IMR-90 (cell line): ENCODE data around the gene ARFIP1. TPM values are rescaled to one million over a fixed set of nuclear protein-coding genes. Genes with fewer than 3 reads are reported as not detected.

Experiments
- ATAC-seq: fragments of 200-7000 bp; cut with Tn5 transposase; 2 replicates; pipeline ENCODE4 v1.9.1; 2020; ENCODE audit warnings: low read depth, mild to moderate bottlenecking, moderate library complexity
- BruUV-seq: library from RNA; stranded (reverse); fragments of 400-500 nt; replicated peaks from 2 replicates; lab custom pipeline; 2021; lab: Mats Ljungman, UMichigan
- CTCF ChIA-PET: fragments of 300-600 bp; formaldehyde crosslinking; extraction: SDS; loops from one replicate; lab custom pipeline; 2021; ENCODE audit warnings: antibody characterized with exemption; lab: Yijun Ruan, JAX
- POLR2A ChIA-PET: fragments of 300-600 bp; sonication (Branson Sonifier 250); formaldehyde crosslinking; loops from one replicate; lab custom pipeline; 2022; ENCODE audit warnings: antibody characterized with exemption; ENCODE audit not compliant: unreplicated experiment; lab: Charles Lee
- DNase-seq: peaks from one replicate; pipeline ENCODE4 v3.0.0; 2013
- H2AFZ ChIP-seq: replicated peaks from 2 replicates; pipeline ENCODE3; 2013; ENCODE audit warnings: low read length, mild to moderate bottlenecking; ENCODE audit not compliant: poor library complexity
- H2AK5ac ChIP-seq: 2 replicates; pipeline ENCODE4 v1.6.1; 2013; ENCODE audit warnings: low read depth, low read length, inconsistent platforms
- H2AK9ac ChIP-seq: replicated peaks from 2 replicates; pipeline ENCODE3; 2013; ENCODE audit warnings: mild to moderate bottlenecking, low read depth, low read length, moderate library complexity; ENCODE audit not compliant: poor library complexity
- H2BK120ac ChIP-seq: 2 replicates; pipeline ENCODE4 v1.6.1; 2013; ENCODE audit warnings: low read depth, low read length, inconsistent platforms
- H2BK15ac ChIP-seq: 3 replicates; pipeline ENCODE4 v1.6.1; 2013; ENCODE audit warnings: low read depth, low read length, inconsistent platforms
- H2BK20ac ChIP-seq: 2 replicates; pipeline ENCODE4 v1.6.1; 2013; ENCODE audit warnings: low read depth, mild to moderate bottlenecking, inconsistent platforms, low read length, moderate library complexity
- H2BK5ac ChIP-seq: 2 replicates; pipeline ENCODE4 v1.6.1; 2013; ENCODE audit warnings: mild to moderate bottlenecking, low read depth, low read length, inconsistent platforms; ENCODE audit not compliant: poor library complexity, severe bottlenecking
- H3K14ac ChIP-seq: replicated peaks from 2 replicates; pipeline ENCODE4 v1.6.1; 2013; ENCODE audit warnings: low read depth, low read length, inconsistent platforms
- H3K18ac ChIP-seq: 2 replicates; pipeline ENCODE4 v1.6.1; 2013; ENCODE audit warnings: low read depth, low read length, control low read depth
- H3K23ac ChIP-seq: 2 replicates; pipeline ENCODE4 v1.6.1; 2013; ENCODE audit warnings: low read depth, low read length, inconsistent platforms
- H3K27ac ChIP-seq: 2 replicates; pipeline ENCODE4 v1.5.1; 2013; ENCODE audit warnings: mild to moderate bottlenecking, control low read depth, low read length; ENCODE audit not compliant: insufficient read depth
- H3K27me3 ChIP-seq: 2 replicates; pipeline ENCODE4 v1.6.1; 2013; ENCODE audit warnings: low read length; ENCODE audit not compliant: control insufficient read depth, insufficient read depth
- H3K36me3 ChIP-seq: 2 replicates; pipeline ENCODE4 v1.6.1; 2013; ENCODE audit warnings: low read length, mixed read lengths; ENCODE audit not compliant: control insufficient read depth, insufficient read depth
- H3K4ac ChIP-seq: 2 replicates; pipeline ENCODE4 v1.6.1; 2013; ENCODE audit warnings: low read depth, low read length, inconsistent platforms
- H3K4me1 ChIP-seq: 2 replicates; pipeline ENCODE4 v1.6.1; 2013; ENCODE audit warnings: low read length, mixed read lengths; ENCODE audit not compliant: control insufficient read depth, insufficient read depth
- H3K4me2 ChIP-seq: 2 replicates; pipeline ENCODE4 v1.6.1; 2013; ENCODE audit warnings: low read depth, mild to moderate bottlenecking, control low read depth, low read length, moderate library complexity
- H3K4me3 ChIP-seq: 2 replicates; pipeline ENCODE4 v1.5.1; 2013; ENCODE audit warnings: low read depth, mild to moderate bottlenecking, control low read depth, low read length, moderate library complexity; ENCODE audit not compliant: insufficient read depth
- H3K56ac ChIP-seq: 2 replicates; pipeline ENCODE4 v1.6.1; 2013; ENCODE audit warnings: low read length, inconsistent platforms; ENCODE audit not compliant: insufficient read depth; ENCODE audit errors: extremely low read depth
- H3K79me1 ChIP-seq, 2 experiments: 2 replicates each; pipeline ENCODE4 v1.6.1; 2013; ENCODE audit warnings: low read length in 2 of 2, inconsistent platforms in 1 of 2, low read depth in 1 of 2
- H3K9ac ChIP-seq: 2 replicates; pipeline ENCODE4 v1.6.1; 2013; ENCODE audit warnings: low read depth, low read length, control low read depth
- H3K9me1 ChIP-seq: 2 replicates; pipeline ENCODE4 v1.6.1; 2013; ENCODE audit warnings: low read length, inconsistent platforms; ENCODE audit not compliant: insufficient read depth
- H3K9me3 ChIP-seq: 2 replicates; pipeline ENCODE4 v1.6.1; 2013; ENCODE audit warnings: low read length; ENCODE audit not compliant: control insufficient read depth, insufficient read depth
- H4K20me1 ChIP-seq: 2 replicates; pipeline ENCODE4 v1.6.1; 2013; ENCODE audit warnings: low read length, inconsistent platforms; ENCODE audit not compliant: insufficient read depth
- H4K5ac ChIP-seq: 2 replicates; pipeline ENCODE4 v1.6.1; 2013; ENCODE audit warnings: mild to moderate bottlenecking, low read depth, low read length, control low read depth
- H4K8ac ChIP-seq, 2 experiments: 2 replicates each; pipeline ENCODE4 v1.6.1; 2013; ENCODE audit warnings: low read depth in 2 of 2, low read length in 2 of 2, control low read depth in 1 of 2, inconsistent platforms in 1 of 2
- H4K91ac ChIP-seq: 2 replicates; pipeline ENCODE4 v1.6.1; 2013; ENCODE audit warnings: low read depth, low read length, inconsistent platforms; ENCODE audit not compliant: insufficient read depth
- BHLHE40 ChIP-seq: fragments of 150-350 bp; IDR thresholded peaks from 2 replicates; pipeline ENCODE4 v1.6.1; 2016; ENCODE audit warnings: mild to moderate bottlenecking, low read depth, low read length
- CEBPB ChIP-seq: IDR thresholded peaks from 2 replicates; pipeline ENCODE4 v1.6.1; 2012; ENCODE audit warnings: low read depth, low read length, improper control_type of control experiment
- CHD1 ChIP-seq: IDR thresholded peaks from 2 replicates; pipeline ENCODE4 v1.6.1; 2012; ENCODE audit warnings: low read depth, low read length, improper control_type of control experiment
- CTCF ChIP-seq: conservative IDR thresholded peaks from 2 replicates; pipeline ENCODE4 v1.5.1; 2012; ENCODE audit warnings: mild to moderate bottlenecking, low read depth, low read length, improper control_type of control experiment
- ELK1 ChIP-seq: fragments of 150-350 bp; IDR thresholded peaks from 2 replicates; pipeline ENCODE4 v1.6.1; 2016; ENCODE audit warnings: low read depth, mild to moderate bottlenecking, low read length, moderate library complexity, borderline replicate concordance
- FOS ChIP-seq: fragments of 150-350 bp; IDR thresholded peaks from 2 replicates; pipeline ENCODE4 v1.6.1; 2016; ENCODE audit warnings: low read depth, low read length
- MAFK ChIP-seq: IDR thresholded peaks from 2 replicates; pipeline ENCODE4 v1.6.1; 2012; ENCODE audit warnings: low read depth, low read length, improper control_type of control experiment
- MAZ ChIP-seq: IDR thresholded peaks from 2 replicates; pipeline ENCODE4 v1.6.1; 2012; ENCODE audit warnings: low read depth, mild to moderate bottlenecking, low read length, improper control_type of control experiment, moderate library complexity, borderline replicate concordance
- MXI1 ChIP-seq: IDR thresholded peaks from 2 replicates; pipeline ENCODE4 v1.6.1; 2012; ENCODE audit warnings: low read depth, mild to moderate bottlenecking, low read length, moderate library complexity, borderline replicate concordance
- NFE2L2 ChIP-seq: fragments of 150-350 bp; IDR thresholded peaks from 2 replicates; pipeline ENCODE4 v1.6.1; 2016; ENCODE audit warnings: low read depth, mild to moderate bottlenecking, low read length
- POLR2A ChIP-seq: IDR thresholded peaks from 2 replicates; pipeline ENCODE4 v1.6.1; 2012; ENCODE audit warnings: mild to moderate bottlenecking, low read depth, low read length
- RAD21 ChIP-seq: IDR thresholded peaks from 2 replicates; pipeline ENCODE4 v1.6.1; 2012; ENCODE audit warnings: low read length, improper control_type of control experiment
- RCOR1 ChIP-seq: IDR thresholded peaks from 2 replicates; pipeline ENCODE4 v1.6.1; 2012; ENCODE audit warnings: mild to moderate bottlenecking, low read length, improper control_type of control experiment; ENCODE audit not compliant: insufficient replicate concordance
- RFX5 ChIP-seq: IDR thresholded peaks from 2 replicates; pipeline ENCODE4 v1.8.0; 2012; ENCODE audit warnings: low read depth, mild to moderate bottlenecking, low read length, moderate library complexity
- SMC3 ChIP-seq: fragments of 150-350 bp; IDR thresholded peaks from 2 replicates; pipeline ENCODE4 v1.6.1; 2016; ENCODE audit warnings: low read depth, mild to moderate bottlenecking, antibody characterized with exemption, low read length, moderate library complexity
- USF2 ChIP-seq: fragments of 150-350 bp; IDR thresholded peaks from 2 replicates; pipeline ENCODE4 v1.6.1; 2017; ENCODE audit warnings: mild to moderate bottlenecking, antibody characterized with exemption, low read length, low read depth
- WGBS, 2 experiments: methylation state at CpG; one replicate each; pipeline versions ENCODE4 v1.1.5 to v1.1.7; 2013; ENCODE audit warnings: missing lambda C conversion rate in 2 of 2; ENCODE audit not compliant: insufficient read length in 1 of 2; ENCODE audit errors: extremely low coverage in 2 of 2; 5-methylcytosine and 5-hydroxymethylcytosine counted together
- dilution Hi-C: fragments of 300-500 bp; cut with HindIII; formaldehyde crosslinking; loops from one replicate; pipeline ENCODE4 v1.14.3; 2018; ENCODE audit warnings: low sequenced_read_pairs; ENCODE audit not compliant: unreplicated experiment
- in situ Hi-C: fragments of 300-500 bp; cut with MboI; formaldehyde crosslinking; loops from 3 replicates; pipeline ENCODE4 v1.14.3; 2019; ENCODE audit warnings: low sequenced_read_pairs, inconsistent platforms, mixed read lengths
- intact Hi-C: fragments of 100-400 bp; cut with micrococcal nuclease; formaldehyde crosslinking; loops from 2 replicates; pipeline ENCODE4 v1.10.0; 2022
- polyA plus RNA-seq, 3 experiments: library from polyadenylated mRNA; depleted of rRNA; stranded (reverse); fragments of >200 nt; gene quantifications; 2 replicates each; pipeline ENCODE4 v1.2.3, GENCODE V29; 2012; ENCODE audit warnings: low replicate concordance in 1 of 3
- total RNA-seq: library from RNA; depleted of rRNA; stranded (reverse); fragments of >200 nt; gene quantifications from 2 replicates; pipeline ENCODE4 v1.2.3, GENCODE V29; 2012

Gene ARFIP1
- total and polyA plus RNA-seq, 2 of the 4 experiments (the other 2 are of a cell fraction): 12.7 to 30.5 TPM

GRCh38 chr4:152960082-152960481 is 180.3 kb downstream of the ARFIP1 start:
- in situ Hi-C loops (no loop called here), intact Hi-C loops (no loop called here), dilution Hi-C loops (no loop called here)
- H3K4me3 ChIP-seq: no peak overlapping the region
- 0 out of 2 replicates have a peak, but pooled peaks cover 2% of the 10 kb centered on the region for H3K27me3 ChIP-seq
- no peak overlapping the region for H2AK5ac ChIP-seq
- no peak overlapping the region for H2BK120ac ChIP-seq
- no peak overlapping the region for H3K4me2 ChIP-seq
- ATAC-seq (no peak), DNase-seq (no peak)
- no peaks in the 10 kb centered on the region for H3K79me1 ChIP-seq
- H3K9ac ChIP-seq: no peak overlapping the region
- no TSS peak for BruUV-seq
- no peak overlapping the region for H2AFZ ChIP-seq
- no peaks in the 10 kb centered on the region for H4K20me1 ChIP-seq
- H3K9me1 ChIP-seq: no peaks in the 10 kb centered on the region; the same call in 1 of the 2 replicates
- ChIA-PET CTCF (interaction anchor here (0.7 kb wide), 1 partner anchor 10 kb away, joined by 3 read pairs; no protein-coding TSS in a partner anchor), POLR2A (no interaction called here)
- H3K23ac ChIP-seq: no peak overlapping the region
- WGBS, 2 experiments: no CpG with 5 or more reads among the region's 3 CpGs
- H3K27ac ChIP-seq: no peak overlapping the region
- H4K91ac ChIP-seq: no peak overlapping the region
- no peaks in the 10 kb centered on the region for H3K9me3 ChIP-seq
- H2BK20ac ChIP-seq: no peak overlapping the region
- H3K56ac ChIP-seq: no peak overlapping the region
- no peaks in the 10 kb centered on the region for H3K36me3 ChIP-seq
- no peak overlapping the region for H3K4ac ChIP-seq
- H2BK5ac ChIP-seq: no peak overlapping the region
- no peak overlapping the region for H2BK15ac ChIP-seq
- no peak overlapping the region for H4K8ac ChIP-seq
- no peak overlapping the region for H2AK9ac ChIP-seq
- no peak overlapping the region for H3K14ac ChIP-seq
- peaks cover 10% of the 10 kb centered on the region for H3K4me1 ChIP-seq
- no peak overlapping the region for H3K18ac ChIP-seq
- no peak overlapping the region for H4K5ac ChIP-seq
- TF ChIP-seq CHD1: no peak
- TF ChIP-seq ELK1: no peak
- no peak for TF ChIP-seq USF2
- TF ChIP-seq BHLHE40: no peak
- no peak for TF ChIP-seq MAFK
- no peak for TF ChIP-seq MXI1
- no peak for TF ChIP-seq MAZ
- TF ChIP-seq CEBPB: no peak
- TF ChIP-seq POLR2A: no peak
- TF ChIP-seq FOS: no peak
- no peak for TF ChIP-seq NFE2L2
- no peak for TF ChIP-seq RAD21
- no peak for TF ChIP-seq RFX5
- TF ChIP-seq RCOR1: no peak
- TF ChIP-seq CTCF: no peak
- no peak for TF ChIP-seq SMC3
